CD14-positive monocyte (primary cell): ENCODE results near the gene NTN5. TPM values are rescaled to one million over a fixed set of nuclear protein-coding genes. Genes with fewer than 3 reads are reported as not detected.

Experiments used
- DNase-seq, 3 donors: peaks; one replicate each; pipeline ENCODE4 v3.0.0-alpha.2; 2011 to 2022
- H2AFZ ChIP-seq: 2 replicates; pipeline ENCODE4 v1.6.0; 2012; ENCODE audit warnings: mild to moderate bottlenecking, low read depth, low read length, inconsistent platforms; ENCODE audit not compliant: insufficient read depth, poor library complexity, severe bottlenecking
- H3K27ac ChIP-seq, 2 donors: 1 replicate in 1 of 2; 2 replicates in 1 of 2; pipeline ENCODE4 v1.5.1; 2012 to 2013; ENCODE audit warnings: low read length in 2 of 2, control low read depth in 1 of 2, inconsistent platforms in 1 of 2, low read depth in 1 of 2, mild to moderate bottlenecking in 1 of 2
- H3K27me3 ChIP-seq, 2 donors: one replicate each; pipeline versions ENCODE4 v1.6.0 to v1.6.1; 2011 to 2013; ENCODE audit warnings: low read length in 2 of 2; ENCODE audit not compliant: control insufficient read depth in 2 of 2, insufficient read depth in 2 of 2
- H3K36me3 ChIP-seq, 2 donors: replicated peaks in 1 of 2; 1 replicate in 1 of 2; 2 replicates in 1 of 2; pipeline versions ENCODE4 v1.5.1 to v1.6.1; 2012 to 2013; ENCODE audit warnings: low read length in 2 of 2, control low read depth in 1 of 2, inconsistent platforms in 1 of 2, mild to moderate bottlenecking in 1 of 2; ENCODE audit not compliant: insufficient read depth in 2 of 2, control insufficient read depth in 1 of 2
- H3K4me1 ChIP-seq, 2 donors: 1 replicate in 1 of 2; 2 replicates in 1 of 2; pipeline versions ENCODE4 v1.5.1 to v1.6.1; 2012 to 2013; ENCODE audit warnings: low read length in 2 of 2, control low read depth in 1 of 2, inconsistent platforms in 1 of 2, mild to moderate bottlenecking in 1 of 2, moderate library complexity in 1 of 2; ENCODE audit not compliant: insufficient read depth in 2 of 2, control insufficient read depth in 1 of 2
- H3K4me2 ChIP-seq: replicated peaks from 2 replicates; pipeline ENCODE3; 2012; ENCODE audit warnings: low read length, moderate library complexity, mild to moderate bottlenecking; ENCODE audit not compliant: poor library complexity, severe bottlenecking; ENCODE audit errors: extremely low read depth
- H3K4me3 ChIP-seq, 3 experiments: fragments of 200-600 bp in 1 of 3; sonication (generic) in 1 of 3; replicated peaks in 1 of 3; 1 replicate in 2 of 3; 2 replicates in 1 of 3; pipeline ENCODE4 v1.5.1; 2011 to 2013; ENCODE audit warnings: low read length in 3 of 3, mild to moderate bottlenecking in 3 of 3, control low read depth in 2 of 3, low read depth in 2 of 3, inconsistent platforms in 1 of 3, moderate library complexity in 1 of 3
- H3K79me2 ChIP-seq: 2 replicates; pipeline ENCODE4 v1.6.0; 2012; ENCODE audit warnings: mild to moderate bottlenecking, control low read depth, inconsistent platforms, low read length, moderate library complexity; ENCODE audit not compliant: insufficient read depth
- H3K9ac ChIP-seq: 2 replicates; pipeline ENCODE4 v1.6.0; 2017; ENCODE audit warnings: low read length, mild to moderate bottlenecking; ENCODE audit not compliant: insufficient read depth, poor library complexity, severe bottlenecking
- H3K9me3 ChIP-seq, 2 donors: replicated peaks in 1 of 2; 1 replicate in 1 of 2; 2 replicates in 1 of 2; pipeline versions ENCODE4 v1.5.1 to v1.6.1; 2012 to 2013; ENCODE audit warnings: low read length in 2 of 2, control low read depth in 1 of 2; ENCODE audit not compliant: control insufficient read depth in 1 of 2, insufficient read depth in 1 of 2
- H4K20me1 ChIP-seq: 2 replicates; pipeline ENCODE4 v1.6.0; 2012; ENCODE audit warnings: mild to moderate bottlenecking, low read length, control low read depth, moderate library complexity; ENCODE audit not compliant: insufficient read depth
- H3K27ac Mint-ChIP-seq, 7 donors: one replicate each; pipeline ENCODE4 v1.8.0; 2020; ENCODE audit warnings: mild to moderate bottlenecking in 7 of 7, mixed read lengths in 7 of 7, moderate library complexity in 6 of 7, inconsistent platforms in 2 of 7
- H3K27me3 Mint-ChIP-seq, 3 donors: one replicate each; pipeline ENCODE4 v1.8.0; 2021 to 2022; ENCODE audit warnings: low read depth in 3 of 3, mild to moderate bottlenecking in 3 of 3, mixed read lengths in 3 of 3, moderate library complexity in 3 of 3, inconsistent platforms in 1 of 3
- H3K36me3 Mint-ChIP-seq, 2 donors: one replicate each; pipeline ENCODE4 v1.8.0; 2020; ENCODE audit warnings: mixed read lengths in 2 of 2, inconsistent platforms in 1 of 2, mild to moderate bottlenecking in 1 of 2
- H3K4me1 Mint-ChIP-seq: one replicate; pipeline ENCODE4 v1.8.0; 2020; ENCODE audit warnings: mild to moderate bottlenecking, mixed read lengths
- H3K4me3 Mint-ChIP-seq, 2 donors: one replicate each; pipeline ENCODE4 v1.8.0; 2020; ENCODE audit warnings: mild to moderate bottlenecking in 2 of 2, mixed read lengths in 2 of 2, moderate library complexity in 1 of 2
- H3K9me3 Mint-ChIP-seq, 7 donors: one replicate each; pipeline ENCODE4 v1.8.0; 2020 to 2022; ENCODE audit warnings: mixed read lengths in 7 of 7, mild to moderate bottlenecking in 6 of 7, moderate library complexity in 6 of 7, inconsistent platforms in 2 of 7
- CTCF ChIP-seq: fragments of 200-600 bp; IDR thresholded peaks from one replicate; pipeline ENCODE4 v1.8.0; 2022; ENCODE audit warnings: antibody characterized with exemption, mild to moderate bottlenecking
- WGBS: methylation state at CpG from one replicate; pipeline ENCODE4 v1.1.5; 2013; ENCODE audit warnings: missing lambda C conversion rate; ENCODE audit not compliant: insufficient coverage; 5-methylcytosine and 5-hydroxymethylcytosine counted together
- intact Hi-C, 2 donors: fragments of 100-400 bp; cut with micrococcal nuclease; formaldehyde crosslinking; loops; one replicate each; pipeline versions ENCODE4 v1.15.0 to v1.15.1; 2023
- polyA plus RNA-seq, 3 donors: library from polyadenylated mRNA; depleted of rRNA in 1 of 3; unstranded in 2 of 3; stranded (reverse) in 1 of 3; fragments of 300-500 nt in 2 of 3; fragments of >200 nt in 1 of 3; fragmentation: Illumina TruSeq in 2 of 3; gene quantifications; 1 replicate in 2 of 3; 2 replicates in 1 of 3; pipeline ENCODE4 v1.2.3, GENCODE V29; 2012 to 2021

The NTN5 gene
- polyA plus RNA-seq, 3 donors = 0.44 TPM; not detected in 2

- H3K9me3 Mint-ChIP-seq = peaks cover 0 to 7% (median 4%) of the 10 kb centered on the region in 7 donors
- no peak overlapping the region for H3K4me2 ChIP-seq
- H4K20me1 ChIP-seq = no peaks in the 10 kb centered on the region
- no peaks in the 10 kb centered on the region for H3K36me3 Mint-ChIP-seq
- H3K27me3 Mint-ChIP-seq = peaks cover 2 to 4% (median 3%) of the 10 kb centered on the region in 3 donors
- no peaks in the 10 kb centered on the region for H3K79me2 ChIP-seq
- TF ChIP-seq CTCF = no peak
- H3K9me3 ChIP-seq = no peaks in the 10 kb centered on the region
- 87% methylated on average over 11 of the region's 19 CpGs for WGBS
- no peak overlapping the region for H3K4me3 ChIP-seq
- H3K27ac Mint-ChIP-seq = no peak overlapping the region
- H3K4me1 ChIP-seq = peaks cover 0 to 7% of the 10 kb centered on the region in 2 donors
- H3K9ac ChIP-seq = no peak overlapping the region
- intact Hi-C loops = no loop called here
- no peaks in the 10 kb centered on the region for H3K36me3 ChIP-seq
- H3K27ac ChIP-seq = no peak overlapping the region
- no peak overlapping the region for H3K4me3 Mint-ChIP-seq
- no peak for DNase-seq
- no peaks in the 10 kb centered on the region for H3K27me3 ChIP-seq
- no peak overlapping the region for H2AFZ ChIP-seq
- peaks cover 8% of the 10 kb centered on the region for H3K4me1 Mint-ChIP-seq
Measured at GRCh38 chr19:48674216-48674809, 1.5 kb upstream of the NTN5 start.

GRCh38 chr19:48673436-48674100 is 751 bp upstream of the NTN5 start:
- intact Hi-C loops = no loop called here

More at GRCh38 chr19:48673436-48674100, 751 bp upstream of the NTN5 start:
- Histone ChIP-seq H3K4me1 (peaks cover 0 to 7% of the 10 kb centered on the region in 2 donors), H3K27me3 (no peaks in the 10 kb centered on the region), H3K4me2 (no peak overlapping the region), H4K20me1 (no peaks in the 10 kb centered on the region), H3K4me3 (no peak overlapping the region), H3K79me2 (no peaks in the 10 kb centered on the region), H2AFZ (no peak overlapping the region), H3K9ac (no peak overlapping the region), H3K9me3 (no peaks in the 10 kb centered on the region), H3K27ac (no peak overlapping the region), H3K36me3 (no peaks in the 10 kb centered on the region)
- TF ChIP-seq CTCF = no peak
- peaks cover 8% of the 10 kb centered on the region for H3K4me1 Mint-ChIP-seq
- no peak overlapping the region for H3K27ac Mint-ChIP-seq
- H3K9me3 Mint-ChIP-seq = peaks cover 0 to 7% (median 5%) of the 10 kb centered on the region in 7 donors
- 85% methylated on average over 25 of the region's 25 CpGs for WGBS
- no peaks in the 10 kb centered on the region for H3K36me3 Mint-ChIP-seq
- no peak overlapping the region for H3K4me3 Mint-ChIP-seq
- no peak for DNase-seq
- H3K27me3 Mint-ChIP-seq = peaks cover 2 to 4% (median 3%) of the 10 kb centered on the region in 3 donors
